IMR-90 (cell line): ENCODE measurements around the gene HGF. TPM values are rescaled to one million over a fixed set of nuclear protein-coding genes. Genes with fewer than 3 reads are reported as not detected.

Experiments used
- ATAC-seq: fragments of 200-7000 bp; cut with Tn5 transposase; 2 replicates; pipeline ENCODE4 v1.9.1; 2020; ENCODE audit warnings: low read depth, mild to moderate bottlenecking, moderate library complexity
- BruUV-seq: library from RNA; stranded (reverse); fragments of 400-500 nt; replicated peaks from 2 replicates; lab custom pipeline; 2021; lab: Mats Ljungman, UMichigan
- CTCF ChIA-PET: fragments of 300-600 bp; formaldehyde crosslinking; extraction: SDS; loops from one replicate; lab custom pipeline; 2021; ENCODE audit warnings: antibody characterized with exemption; lab: Yijun Ruan, JAX
- POLR2A ChIA-PET: fragments of 300-600 bp; sonication (Branson Sonifier 250); formaldehyde crosslinking; loops from one replicate; lab custom pipeline; 2022; ENCODE audit warnings: antibody characterized with exemption; ENCODE audit not compliant: unreplicated experiment; lab: Charles Lee
- DNase-seq: peaks from one replicate; pipeline ENCODE4 v3.0.0; 2013
- H2AFZ ChIP-seq: replicated peaks from 2 replicates; pipeline ENCODE3; 2013; ENCODE audit warnings: low read length, mild to moderate bottlenecking; ENCODE audit not compliant: poor library complexity
- H2AK5ac ChIP-seq: 2 replicates; pipeline ENCODE4 v1.6.1; 2013; ENCODE audit warnings: low read depth, low read length, inconsistent platforms
- H2AK9ac ChIP-seq: replicated peaks from 2 replicates; pipeline ENCODE3; 2013; ENCODE audit warnings: mild to moderate bottlenecking, low read depth, low read length, moderate library complexity; ENCODE audit not compliant: poor library complexity
- H2BK120ac ChIP-seq: 2 replicates; pipeline ENCODE4 v1.6.1; 2013; ENCODE audit warnings: low read depth, low read length, inconsistent platforms
- H2BK15ac ChIP-seq: 3 replicates; pipeline ENCODE4 v1.6.1; 2013; ENCODE audit warnings: low read depth, low read length, inconsistent platforms
- H2BK20ac ChIP-seq: 2 replicates; pipeline ENCODE4 v1.6.1; 2013; ENCODE audit warnings: low read depth, mild to moderate bottlenecking, inconsistent platforms, low read length, moderate library complexity
- H2BK5ac ChIP-seq: 2 replicates; pipeline ENCODE4 v1.6.1; 2013; ENCODE audit warnings: mild to moderate bottlenecking, low read depth, low read length, inconsistent platforms; ENCODE audit not compliant: poor library complexity, severe bottlenecking
- H3K14ac ChIP-seq: replicated peaks from 2 replicates; pipeline ENCODE4 v1.6.1; 2013; ENCODE audit warnings: low read depth, low read length, inconsistent platforms
- H3K18ac ChIP-seq: 2 replicates; pipeline ENCODE4 v1.6.1; 2013; ENCODE audit warnings: low read depth, low read length, control low read depth
- H3K23ac ChIP-seq: 2 replicates; pipeline ENCODE4 v1.6.1; 2013; ENCODE audit warnings: low read depth, low read length, inconsistent platforms
- H3K27ac ChIP-seq: 2 replicates; pipeline ENCODE4 v1.5.1; 2013; ENCODE audit warnings: mild to moderate bottlenecking, control low read depth, low read length; ENCODE audit not compliant: insufficient read depth
- H3K27me3 ChIP-seq: 2 replicates; pipeline ENCODE4 v1.6.1; 2013; ENCODE audit warnings: low read length; ENCODE audit not compliant: control insufficient read depth, insufficient read depth
- H3K36me3 ChIP-seq: 2 replicates; pipeline ENCODE4 v1.6.1; 2013; ENCODE audit warnings: low read length, mixed read lengths; ENCODE audit not compliant: control insufficient read depth, insufficient read depth
- H3K4ac ChIP-seq: 2 replicates; pipeline ENCODE4 v1.6.1; 2013; ENCODE audit warnings: low read depth, low read length, inconsistent platforms
- H3K4me1 ChIP-seq: 2 replicates; pipeline ENCODE4 v1.6.1; 2013; ENCODE audit warnings: low read length, mixed read lengths; ENCODE audit not compliant: control insufficient read depth, insufficient read depth
- H3K4me2 ChIP-seq: 2 replicates; pipeline ENCODE4 v1.6.1; 2013; ENCODE audit warnings: low read depth, mild to moderate bottlenecking, control low read depth, low read length, moderate library complexity
- H3K4me3 ChIP-seq: 2 replicates; pipeline ENCODE4 v1.5.1; 2013; ENCODE audit warnings: low read depth, mild to moderate bottlenecking, control low read depth, low read length, moderate library complexity; ENCODE audit not compliant: insufficient read depth
- H3K56ac ChIP-seq: 2 replicates; pipeline ENCODE4 v1.6.1; 2013; ENCODE audit warnings: low read length, inconsistent platforms; ENCODE audit not compliant: insufficient read depth; ENCODE audit errors: extremely low read depth
- H3K79me1 ChIP-seq, 2 experiments: 2 replicates each; pipeline ENCODE4 v1.6.1; 2013; ENCODE audit warnings: low read length in 2 of 2, inconsistent platforms in 1 of 2, low read depth in 1 of 2
- H3K9ac ChIP-seq: 2 replicates; pipeline ENCODE4 v1.6.1; 2013; ENCODE audit warnings: low read depth, low read length, control low read depth
- H3K9me1 ChIP-seq: 2 replicates; pipeline ENCODE4 v1.6.1; 2013; ENCODE audit warnings: low read length, inconsistent platforms; ENCODE audit not compliant: insufficient read depth
- H3K9me3 ChIP-seq: 2 replicates; pipeline ENCODE4 v1.6.1; 2013; ENCODE audit warnings: low read length; ENCODE audit not compliant: control insufficient read depth, insufficient read depth
- H4K20me1 ChIP-seq: 2 replicates; pipeline ENCODE4 v1.6.1; 2013; ENCODE audit warnings: low read length, inconsistent platforms; ENCODE audit not compliant: insufficient read depth
- H4K5ac ChIP-seq: 2 replicates; pipeline ENCODE4 v1.6.1; 2013; ENCODE audit warnings: mild to moderate bottlenecking, low read depth, low read length, control low read depth
- H4K8ac ChIP-seq, 2 experiments: 2 replicates each; pipeline ENCODE4 v1.6.1; 2013; ENCODE audit warnings: low read depth in 2 of 2, low read length in 2 of 2, control low read depth in 1 of 2, inconsistent platforms in 1 of 2
- H4K91ac ChIP-seq: 2 replicates; pipeline ENCODE4 v1.6.1; 2013; ENCODE audit warnings: low read depth, low read length, inconsistent platforms; ENCODE audit not compliant: insufficient read depth
- CEBPB ChIP-seq: IDR thresholded peaks from 2 replicates; pipeline ENCODE4 v1.6.1; 2012; ENCODE audit warnings: low read depth, low read length, improper control_type of control experiment
- RFX5 ChIP-seq: IDR thresholded peaks from 2 replicates; pipeline ENCODE4 v1.8.0; 2012; ENCODE audit warnings: low read depth, mild to moderate bottlenecking, low read length, moderate library complexity
- WGBS, 2 experiments: methylation state at CpG; one replicate each; pipeline versions ENCODE4 v1.1.5 to v1.1.7; 2013; ENCODE audit warnings: missing lambda C conversion rate in 2 of 2; ENCODE audit not compliant: insufficient read length in 1 of 2; ENCODE audit errors: extremely low coverage in 2 of 2; 5-methylcytosine and 5-hydroxymethylcytosine counted together
- dilution Hi-C: fragments of 300-500 bp; cut with HindIII; formaldehyde crosslinking; loops from one replicate; pipeline ENCODE4 v1.14.3; 2018; ENCODE audit warnings: low sequenced_read_pairs; ENCODE audit not compliant: unreplicated experiment
- in situ Hi-C: fragments of 300-500 bp; cut with MboI; formaldehyde crosslinking; loops from 3 replicates; pipeline ENCODE4 v1.14.3; 2019; ENCODE audit warnings: low sequenced_read_pairs, inconsistent platforms, mixed read lengths
- intact Hi-C: fragments of 100-400 bp; cut with micrococcal nuclease; formaldehyde crosslinking; loops from 2 replicates; pipeline ENCODE4 v1.10.0; 2022
- polyA plus RNA-seq, 3 experiments: library from polyadenylated mRNA; depleted of rRNA; stranded (reverse); fragments of >200 nt; gene quantifications; 2 replicates each; pipeline ENCODE4 v1.2.3, GENCODE V29; 2012; ENCODE audit warnings: low replicate concordance in 1 of 3
- total RNA-seq: library from RNA; depleted of rRNA; stranded (reverse); fragments of >200 nt; gene quantifications from 2 replicates; pipeline ENCODE4 v1.2.3, GENCODE V29; 2012
- TF ChIP-seq, protein P1 (sequence below): conservative IDR thresholded peaks from 2 replicates; pipeline ENCODE4 v1.5.1; 2012; ENCODE audit warnings: mild to moderate bottlenecking, low read depth, low read length, improper control_type of control experiment

Gene HGF
- total and polyA plus RNA-seq, 2 of the 4 experiments (the other 2 are of a cell fraction), result 16.8 to 50.9 TPM

DNA sequence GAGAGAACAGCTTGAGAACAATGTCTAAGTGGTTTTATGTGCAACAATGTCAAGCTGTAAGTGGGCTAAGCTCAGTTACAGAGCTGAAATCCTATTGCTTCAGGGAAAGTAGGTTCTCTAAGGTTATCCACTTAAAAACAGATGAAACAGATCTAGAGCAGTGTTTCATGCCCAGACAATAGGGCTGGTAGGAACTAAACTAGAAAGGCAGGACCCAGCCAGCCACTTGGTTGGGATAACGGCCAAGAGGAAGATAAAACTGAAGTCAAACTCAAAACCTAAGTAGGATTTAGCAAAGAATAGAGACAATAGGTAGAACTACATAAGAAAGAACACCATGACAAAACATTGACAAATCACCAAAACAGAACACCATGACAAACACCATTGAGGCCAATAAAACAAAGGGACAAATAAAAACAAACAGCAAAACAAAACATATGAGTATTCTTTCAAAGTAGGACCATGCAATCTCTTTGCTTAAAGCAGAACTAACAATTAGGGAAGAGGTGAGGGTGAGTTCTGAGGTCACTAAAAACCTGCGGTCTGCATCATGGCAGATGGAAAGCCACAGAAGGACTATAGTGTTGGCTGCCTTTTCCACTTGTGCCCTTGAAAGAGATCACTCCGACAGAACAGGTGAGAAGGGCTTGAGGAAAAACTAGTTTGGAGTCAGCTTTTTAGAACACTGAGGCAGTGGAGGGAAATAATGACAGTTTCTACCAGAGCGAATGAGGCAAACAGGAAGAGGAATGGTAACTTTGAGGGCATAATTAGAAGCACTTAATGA is 81.0 kb downstream of the HGF start:
- no peaks in the 10 kb centered on the region for H3K27me3 ChIP-seq
- peak overlapping the region; percentile 19 for H2BK5ac ChIP-seq
- BruUV-seq, result no TSS peak
- in situ Hi-C loops, result no loop called here
- dilution Hi-C loops, result no loop called here
- CTCF ChIA-PET, result interaction anchor here (0.6 kb wide), 1 partner anchor 79 kb away, joined by 3 read pairs; no protein-coding TSS in a partner anchor
- peak overlapping the region; percentile 59 for H2BK120ac ChIP-seq
- no peak for ATAC-seq
- no peaks in the 10 kb centered on the region for H3K36me3 ChIP-seq
- no peaks in the 10 kb centered on the region for H4K20me1 ChIP-seq
- intact Hi-C loops, result loop anchor here (5.0 kb wide), 1 partner anchor 87 kb away; no protein-coding TSS in a partner anchor
- H2AK9ac ChIP-seq, result no peak overlapping the region
- 100% methylated on average over 2 of the region's 4 CpGs; no CpG with 5 or more reads in 1 of the 2 experiments for WGBS, 2 experiments
- H2AFZ ChIP-seq, result no peak overlapping the region
- peak overlapping the region; percentile 71 for H2BK20ac ChIP-seq
- H3K79me1 ChIP-seq, result no peaks in the 10 kb centered on the region
- H3K4me1 ChIP-seq, result peaks cover 14% of the 10 kb centered on the region; the same call in 1 of the 2 replicates
- peak overlapping the region; percentile 37 to 51 for H4K8ac ChIP-seq
- H3K27ac ChIP-seq, result peak overlapping the region; percentile 31; the same call in 1 of the 2 replicates
- TF ChIP-seq, protein P1, sequence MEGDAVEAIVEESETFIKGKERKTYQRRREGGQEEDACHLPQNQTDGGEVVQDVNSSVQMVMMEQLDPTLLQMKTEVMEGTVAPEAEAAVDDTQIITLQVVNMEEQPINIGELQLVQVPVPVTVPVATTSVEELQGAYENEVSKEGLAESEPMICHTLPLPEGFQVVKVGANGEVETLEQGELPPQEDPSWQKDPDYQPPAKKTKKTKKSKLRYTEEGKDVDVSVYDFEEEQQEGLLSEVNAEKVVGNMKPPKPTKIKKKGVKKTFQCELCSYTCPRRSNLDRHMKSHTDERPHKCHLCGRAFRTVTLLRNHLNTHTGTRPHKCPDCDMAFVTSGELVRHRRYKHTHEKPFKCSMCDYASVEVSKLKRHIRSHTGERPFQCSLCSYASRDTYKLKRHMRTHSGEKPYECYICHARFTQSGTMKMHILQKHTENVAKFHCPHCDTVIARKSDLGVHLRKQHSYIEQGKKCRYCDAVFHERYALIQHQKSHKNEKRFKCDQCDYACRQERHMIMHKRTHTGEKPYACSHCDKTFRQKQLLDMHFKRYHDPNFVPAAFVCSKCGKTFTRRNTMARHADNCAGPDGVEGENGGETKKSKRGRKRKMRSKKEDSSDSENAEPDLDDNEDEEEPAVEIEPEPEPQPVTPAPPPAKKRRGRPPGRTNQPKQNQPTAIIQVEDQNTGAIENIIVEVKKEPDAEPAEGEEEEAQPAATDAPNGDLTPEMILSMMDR, result no peak
- TF ChIP-seq RFX5, result no peak
- no peak for TF ChIP-seq CEBPB
- no peak overlapping the region for H3K4me2 ChIP-seq
- peaks cover 6% of the 10 kb centered on the region; the same call in 1 of the 2 replicates for H3K9me1 ChIP-seq
- H3K14ac ChIP-seq, result peak overlapping the region; percentile 37
- H3K18ac ChIP-seq, result peak overlapping the region; percentile 49
- H3K9me3 ChIP-seq, result no peaks in the 10 kb centered on the region
- H3K23ac ChIP-seq, result peak overlapping the region; percentile 25; the same call in 1 of the 2 replicates
- H3K56ac ChIP-seq, result peak overlapping the region; percentile 7; the same call in 1 of the 2 replicates
- peak overlapping the region; percentile 85 for H4K5ac ChIP-seq
- H3K9ac ChIP-seq, result no peak overlapping the region
- H4K91ac ChIP-seq, result peak overlapping the region; percentile 67
- H2AK5ac ChIP-seq, result peak overlapping the region; percentile 61
- POLR2A ChIA-PET, result no interaction called here
- no peak for DNase-seq
- no peak overlapping the region for H3K4me3 ChIP-seq
- H3K4ac ChIP-seq, result peak overlapping the region; percentile 44
- H2BK15ac ChIP-seq, result peak overlapping the region; percentile 89; the same call in 2 of the 3 replicates
